GM12878 (cell line): ENCODE measurements around the gene CARD10. TPM values are rescaled to one million over a fixed set of nuclear protein-coding genes. Genes with fewer than 3 reads are reported as not detected.

ENCODE experiments used
- ATAC-seq: fragments of 200-7000 bp; cut with Tn5 transposase; 3 replicates; pipeline ENCODE4 v1.9.1; 2020; ENCODE audit warnings: mild to moderate bottlenecking, moderate library complexity
- BruUV-seq: library from RNA; stranded (reverse); fragments of 400-500 nt; replicated peaks from 2 replicates; lab custom pipeline; 2021; lab: Mats Ljungman, UMichigan
- CTCF ChIA-PET: fragments of 300-600 bp; sonication (Branson Sonifier 250); formaldehyde crosslinking; extraction: SDS; loops from one replicate; lab custom pipeline; 2021; ENCODE audit warnings: inconsistent platforms; lab: Yijun Ruan, JAX
- POLR2A ChIA-PET: fragments of 350-600 bp; formaldehyde crosslinking; extraction: SDS; loops from one replicate; lab custom pipeline; 2021; ENCODE audit warnings: inconsistent platforms; lab: Charles Lee
- RAD21 ChIA-PET: fragments of 300-600 bp; sonication (Branson Sonifier 250); formaldehyde crosslinking; loops from one replicate; lab custom pipeline; 2023; ENCODE audit warnings: antibody characterized with exemption; ENCODE audit not compliant: unreplicated experiment; lab: Charles Lee
- SMC1A ChIA-PET: fragments of 300-600 bp; sonication (Branson Sonifier 250); formaldehyde crosslinking; loops from one replicate; lab custom pipeline; 2023; ENCODE audit not compliant: unreplicated experiment, uncharacterized antibody; lab: Charles Lee
- DNase-seq: peaks from one replicate; pipeline ENCODE4 v3.0.0-alpha.2; 2011; ENCODE audit warnings: low read depth, low spot score
- FAIRE-seq: peaks from 3 replicates; lab custom pipeline; 2011; peaks lifted over from hg19 to GRCh38; lab: Jason Lieb, UNC
- H2AFZ ChIP-seq: 2 replicates; pipeline ENCODE4 v1.6.0; 2011; ENCODE audit warnings: low read depth, low read length, control low read depth; ENCODE audit not compliant: control insufficient read depth
- H3K27ac ChIP-seq: 2 replicates; pipeline ENCODE4 v1.5.1; 2011; ENCODE audit warnings: control low read depth; ENCODE audit not compliant: control insufficient read depth, insufficient read depth
- H3K27me3 ChIP-seq, 2 experiments: replicated peaks in 1 of 2; 2 replicates each; pipeline versions ENCODE4 v1.6.0 to v1.6.1; 2011; ENCODE audit warnings: low read length in 1 of 2; ENCODE audit not compliant: control insufficient read depth in 2 of 2, insufficient read depth in 2 of 2
- H3K36me3 ChIP-seq, 2 experiments: 2 replicates each; pipeline ENCODE4 v1.5.1; 2011; ENCODE audit warnings: low read length in 1 of 2; ENCODE audit not compliant: control insufficient read depth in 2 of 2, insufficient read depth in 2 of 2
- H3K4me1 ChIP-seq: 2 replicates; pipeline ENCODE4 v1.6.1; 2011; ENCODE audit warnings: mild to moderate bottlenecking, low read length, moderate library complexity, mixed read lengths; ENCODE audit not compliant: control insufficient read depth, insufficient read depth
- H3K4me2 ChIP-seq: 2 replicates; pipeline ENCODE4 v1.6.0; 2011; ENCODE audit warnings: control low read depth; ENCODE audit not compliant: control insufficient read depth, insufficient read depth
- H3K4me3 ChIP-seq: fragments of 200-600 bp; sonication (generic); 2 replicates; pipeline ENCODE4 v1.5.1; 2016
- H3K79me2 ChIP-seq: 2 replicates; pipeline ENCODE4 v1.6.0; 2011; ENCODE audit warnings: low read length; ENCODE audit not compliant: control insufficient read depth, insufficient read depth
- H3K9ac ChIP-seq: 2 replicates; pipeline ENCODE4 v1.8.0; 2011; ENCODE audit warnings: low read length, control low read depth, mixed read lengths; ENCODE audit not compliant: control insufficient read depth, insufficient read depth
- H3K9me3 ChIP-seq: replicated peaks from 3 replicates; pipeline ENCODE4 v1.5.1; 2011; ENCODE audit warnings: mild to moderate bottlenecking, low read length; ENCODE audit not compliant: control insufficient read depth, insufficient read depth
- H4K20me1 ChIP-seq: 2 replicates; pipeline ENCODE4 v1.6.0; 2011; ENCODE audit not compliant: control insufficient read depth, insufficient read depth
- BMI1 ChIP-seq: fragments of 450-650 bp; IDR thresholded peaks from 2 replicates; pipeline ENCODE4 v1.6.1; 2016; ENCODE audit warnings: mild to moderate bottlenecking, moderate library complexity, borderline replicate concordance
- CBFB ChIP-seq: IDR thresholded peaks from 2 replicates; pipeline ENCODE4 v1.6.1; 2016; ENCODE audit warnings: antibody characterized with exemption, low read depth
- CHD4 ChIP-seq: fragments of 200-600 bp; sonication (generic); IDR thresholded peaks from 2 replicates; pipeline ENCODE4 v1.6.1; 2016; ENCODE audit warnings: mild to moderate bottlenecking
- IKZF1 ChIP-seq: fragments of 450-650 bp; conservative IDR thresholded peaks from 2 replicates; pipeline ENCODE4 v1.6.1; 2017; ENCODE audit warnings: antibody characterized with exemption, mild to moderate bottlenecking
- LARP7 ChIP-seq: fragments of 450-650 bp; IDR thresholded peaks from 2 replicates; pipeline ENCODE4 v1.6.1; 2017; ENCODE audit warnings: mild to moderate bottlenecking
- NBN ChIP-seq: fragments of 450-650 bp; IDR thresholded peaks from 2 replicates; pipeline ENCODE4 v1.6.1; 2016
- NFXL1 ChIP-seq: fragments of 450-650 bp; IDR thresholded peaks from 2 replicates; pipeline ENCODE4 v1.6.1; 2017; ENCODE audit warnings: antibody characterized with exemption, mild to moderate bottlenecking, borderline replicate concordance
- RFX5 ChIP-seq: IDR thresholded peaks from 2 replicates; pipeline ENCODE4 v1.6.1; 2011; ENCODE audit warnings: low read depth, low read length, improper control_type of control experiment
- TBL1XR1 ChIP-seq: IDR thresholded peaks from 2 replicates; pipeline ENCODE4 v1.6.1; 2012; ENCODE audit warnings: low read depth, low read length, improper control_type of control experiment
- ZSCAN29 ChIP-seq: fragments of 450-650 bp; IDR thresholded peaks from 2 replicates; pipeline ENCODE4 v1.6.1; 2017; ENCODE audit warnings: mild to moderate bottlenecking, moderate library complexity
- WGBS: methylation state at CpG from one replicate; pipeline ENCODE4 v1.1.6; 2016; ENCODE audit warnings: low lambda C conversion rate; ENCODE audit not compliant: insufficient replicate concordance, insufficient coverage; ENCODE audit errors: missing lambda C conversion rate; 5-methylcytosine and 5-hydroxymethylcytosine counted together
- in situ Hi-C: fragments of 300-500 bp; cut with MboI; formaldehyde crosslinking; loops from 9 replicates; pipeline ENCODE4 v1.14.3; 2018; ENCODE audit warnings: mixed read lengths
- intact Hi-C: fragments of 100-400 bp; cut with micrococcal nuclease; formaldehyde crosslinking; loops from one replicate; pipeline ENCODE4 v1.14.2; 2022; ENCODE audit not compliant: unreplicated experiment
- polyA plus RNA-seq, 11 experiments: library from polyadenylated mRNA; depleted of rRNA in 4 of 11; unstranded in 6 of 11; stranded (reverse) in 5 of 11; fragments of >200 nt; fragmentation: Nextera tagmentation in 4 of 11; fragmentation: Illumina TruSeq in 1 of 11; extraction: Ambion mirVana in 4 of 11; extraction: Trizol in 1 of 11; gene quantifications; 1 replicate in 1 of 11; 2 replicates in 10 of 11; pipeline versions ENCODE4 v1.2.1 to v1.2.3, GENCODE V29; 2011 to 2016; ENCODE audit warnings: inconsistent platforms in 2 of 11, missing spikeins in 2 of 11, low read depth in 1 of 11
- total RNA-seq, 4 experiments: library from RNA; depleted of rRNA in 3 of 4; stranded (reverse); fragments of >200 nt in 3 of 4; fragmentation: Illumina TruSeq in 1 of 4; extraction: Trizol in 1 of 4; gene quantifications; 2 replicates each; pipeline versions ENCODE4 v1.2.1 to v1.2.3, GENCODE V29; 2013 to 2021
- TF ChIP-seq, protein P1 (sequence below): fragments of 450-650 bp; IDR thresholded peaks from 2 replicates; pipeline ENCODE4 v1.6.1; 2016; ENCODE audit warnings: mild to moderate bottlenecking
- TF ChIP-seq, protein P2 (sequence below): IDR thresholded peaks from 2 replicates; pipeline ENCODE4 v1.6.1; 2012; ENCODE audit warnings: improper control_type of control experiment, low read depth, low read length; ENCODE audit not compliant: insufficient replicate concordance
- TF ChIP-seq, protein P3 (sequence below): IDR thresholded peaks from 2 replicates; pipeline ENCODE4 v1.6.1; 2012; ENCODE audit warnings: low read depth, low read length, improper control_type of control experiment
- TF ChIP-seq, protein P4 (sequence below): IDR thresholded peaks from 2 replicates; pipeline ENCODE4 v1.6.1; 2012; ENCODE audit warnings: low read depth, low read length, improper control_type of control experiment

Gene CARD10
- total and polyA plus RNA-seq, 10 of the 15 experiments (the other 5 are each of a cell fraction or from before 2014, with no cell fraction given): 0.08 to 0.10 (median 0.10) TPM; not detected in 7

DNA sequence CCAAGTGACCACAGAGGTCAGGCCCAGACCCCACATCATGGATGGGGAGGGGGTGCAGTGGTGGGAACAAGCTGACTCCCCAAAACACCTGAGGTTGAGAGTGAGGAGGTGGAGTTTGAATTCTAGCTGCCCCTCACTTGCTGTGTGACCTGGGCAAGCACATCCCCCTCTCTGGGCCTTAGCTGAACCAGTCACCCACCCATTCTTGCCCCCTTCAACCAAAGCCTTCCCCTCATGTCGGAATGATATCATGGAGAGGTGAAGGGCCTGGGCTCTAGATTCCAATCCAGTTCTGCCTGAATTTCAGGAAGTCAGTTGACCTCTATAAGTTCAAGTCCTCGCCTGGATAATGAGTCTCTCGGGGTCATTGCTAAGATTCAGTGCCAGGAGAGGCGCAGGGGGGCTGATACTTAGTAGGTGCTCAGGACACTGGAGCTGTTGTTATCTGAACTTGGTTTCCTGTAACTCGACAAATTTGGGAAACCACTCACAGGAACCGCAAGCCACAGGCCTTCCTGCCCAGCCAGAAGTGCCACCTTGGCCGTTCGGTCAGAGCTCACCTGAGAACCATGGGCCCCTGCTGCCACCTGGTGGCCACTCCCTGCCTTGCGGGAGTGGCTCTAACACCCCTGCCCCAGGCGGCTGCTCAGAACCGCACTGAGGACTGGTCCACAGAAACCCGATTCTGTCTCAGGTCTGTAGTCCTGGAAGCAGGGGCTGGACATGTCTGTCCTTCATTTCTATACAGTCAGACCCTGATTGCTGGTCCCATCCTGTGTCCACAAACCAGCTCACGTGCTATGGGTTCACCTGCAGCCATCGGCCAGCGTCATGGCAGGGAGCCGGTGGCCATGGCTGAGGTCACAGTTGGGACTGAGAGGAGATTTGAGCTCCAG, 47.9 kb upstream of the CARD10 start:
- FAIRE-seq (peak; percentile 98), DNase-seq (peak; percentile 84), ATAC-seq (peak; percentile 96)
- peak overlapping the region; percentile 50; the same call in 1 of the 2 replicates for H2AFZ ChIP-seq
- no TSS peak for BruUV-seq
- H4K20me1 ChIP-seq: no peaks in the 10 kb centered on the region
- no peak overlapping the region for H3K4me3 ChIP-seq
- ChIA-PET SMC1A (interaction anchor here (0.7 to 7.2 kb wide), 18 partner anchors 8 to 252 kb away, joined by 3 to 179 read pairs (median 5); partner anchors contain the start of genes GGA1, LGALS2 and MFNG), RAD21 (interaction anchor here (0.7 to 8.5 kb wide), 23 partner anchors 9 to 308 kb away, joined by 3 to 237 read pairs (median 5); partner anchors contain the start of genes GGA1, LGALS2 and MFNG), POLR2A (interaction anchor here (0.8 to 4.9 kb wide), 8 partner anchors 13 to 81 kb away, joined by 3 to 39 read pairs (median 4); partner anchors contain the start of genes GGA1, LGALS2 and MFNG), CTCF (interaction anchor here (0.6 to 22.0 kb wide), 38 partner anchors 8 to 386 kb away, joined by 3 to 541 read pairs (median 5); partner anchors contain the start of genes C22orf23, CYTH4, ELFN2 and GGA1)
- no peaks in the 10 kb centered on the region for H3K79me2 ChIP-seq
- H3K36me3 ChIP-seq: no peaks in the 10 kb centered on the region
- no peaks in the 10 kb centered on the region for H3K9me3 ChIP-seq
- 26% methylated on average over 16 of the region's 16 CpGs for WGBS
- in situ Hi-C loops (no loop called here), intact Hi-C loops (loop anchor here (1.0 to 10.0 kb wide), 3 partner anchors 25 to 252 kb away; no protein-coding TSS in a partner anchor)
- peaks cover 11% of the 10 kb centered on the region for H3K4me1 ChIP-seq
- no peak overlapping the region for H3K27ac ChIP-seq
- peaks cover 0 to 1% of the 10 kb centered on the region in 2 experiments; a peak in 2 of 4 replicates for H3K27me3 ChIP-seq
- no peak overlapping the region for H3K9ac ChIP-seq
- H3K4me2 ChIP-seq: peak overlapping the region; percentile 61
- no peak for TF ChIP-seq BMI1
- TF ChIP-seq, protein P1, sequence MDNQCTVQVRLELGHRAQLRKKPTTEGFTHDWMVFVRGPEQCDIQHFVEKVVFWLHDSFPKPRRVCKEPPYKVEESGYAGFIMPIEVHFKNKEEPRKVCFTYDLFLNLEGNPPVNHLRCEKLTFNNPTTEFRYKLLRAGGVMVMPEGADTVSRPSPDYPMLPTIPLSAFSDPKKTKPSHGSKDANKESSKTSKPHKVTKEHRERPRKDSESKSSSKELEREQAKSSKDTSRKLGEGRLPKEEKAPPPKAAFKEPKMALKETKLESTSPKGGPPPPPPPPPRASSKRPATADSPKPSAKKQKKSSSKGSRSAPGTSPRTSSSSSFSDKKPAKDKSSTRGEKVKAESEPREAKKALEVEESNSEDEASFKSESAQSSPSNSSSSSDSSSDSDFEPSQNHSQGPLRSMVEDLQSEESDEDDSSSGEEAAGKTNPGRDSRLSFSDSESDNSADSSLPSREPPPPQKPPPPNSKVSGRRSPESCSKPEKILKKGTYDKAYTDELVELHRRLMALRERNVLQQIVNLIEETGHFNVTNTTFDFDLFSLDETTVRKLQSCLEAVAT: peak; percentile 89
- TF ChIP-seq RFX5: no peak
- TF ChIP-seq CBFB: peak; percentile 67; the same call in 1 of the 2 replicates
- 0 out of 2 replicates have a peak, but pooled peaks have one; percentile 50 for TF ChIP-seq NFXL1
- no peak for TF ChIP-seq TBL1XR1
- no peak for TF ChIP-seq LARP7
- peak; percentile 66; the same call in 1 of the 2 replicates for TF ChIP-seq NBN
- TF ChIP-seq CHD4: no peak
- TF ChIP-seq, protein P2, sequence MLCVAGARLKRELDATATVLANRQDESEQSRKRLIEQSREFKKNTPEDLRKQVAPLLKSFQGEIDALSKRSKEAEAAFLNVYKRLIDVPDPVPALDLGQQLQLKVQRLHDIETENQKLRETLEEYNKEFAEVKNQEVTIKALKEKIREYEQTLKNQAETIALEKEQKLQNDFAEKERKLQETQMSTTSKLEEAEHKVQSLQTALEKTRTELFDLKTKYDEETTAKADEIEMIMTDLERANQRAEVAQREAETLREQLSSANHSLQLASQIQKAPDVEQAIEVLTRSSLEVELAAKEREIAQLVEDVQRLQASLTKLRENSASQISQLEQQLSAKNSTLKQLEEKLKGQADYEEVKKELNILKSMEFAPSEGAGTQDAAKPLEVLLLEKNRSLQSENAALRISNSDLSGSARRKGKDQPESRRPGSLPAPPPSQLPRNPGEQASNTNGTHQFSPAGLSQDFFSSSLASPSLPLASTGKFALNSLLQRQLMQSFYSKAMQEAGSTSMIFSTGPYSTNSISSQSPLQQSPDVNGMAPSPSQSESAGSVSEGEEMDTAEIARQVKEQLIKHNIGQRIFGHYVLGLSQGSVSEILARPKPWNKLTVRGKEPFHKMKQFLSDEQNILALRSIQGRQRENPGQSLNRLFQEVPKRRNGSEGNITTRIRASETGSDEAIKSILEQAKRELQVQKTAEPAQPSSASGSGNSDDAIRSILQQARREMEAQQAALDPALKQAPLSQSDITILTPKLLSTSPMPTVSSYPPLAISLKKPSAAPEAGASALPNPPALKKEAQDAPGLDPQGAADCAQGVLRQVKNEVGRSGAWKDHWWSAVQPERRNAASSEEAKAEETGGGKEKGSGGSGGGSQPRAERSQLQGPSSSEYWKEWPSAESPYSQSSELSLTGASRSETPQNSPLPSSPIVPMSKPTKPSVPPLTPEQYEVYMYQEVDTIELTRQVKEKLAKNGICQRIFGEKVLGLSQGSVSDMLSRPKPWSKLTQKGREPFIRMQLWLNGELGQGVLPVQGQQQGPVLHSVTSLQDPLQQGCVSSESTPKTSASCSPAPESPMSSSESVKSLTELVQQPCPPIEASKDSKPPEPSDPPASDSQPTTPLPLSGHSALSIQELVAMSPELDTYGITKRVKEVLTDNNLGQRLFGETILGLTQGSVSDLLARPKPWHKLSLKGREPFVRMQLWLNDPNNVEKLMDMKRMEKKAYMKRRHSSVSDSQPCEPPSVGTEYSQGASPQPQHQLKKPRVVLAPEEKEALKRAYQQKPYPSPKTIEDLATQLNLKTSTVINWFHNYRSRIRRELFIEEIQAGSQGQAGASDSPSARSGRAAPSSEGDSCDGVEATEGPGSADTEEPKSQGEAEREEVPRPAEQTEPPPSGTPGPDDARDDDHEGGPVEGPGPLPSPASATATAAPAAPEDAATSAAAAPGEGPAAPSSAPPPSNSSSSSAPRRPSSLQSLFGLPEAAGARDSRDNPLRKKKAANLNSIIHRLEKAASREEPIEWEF: no peak
- peak; percentile 87 for TF ChIP-seq IKZF1
- TF ChIP-seq, protein P3, sequence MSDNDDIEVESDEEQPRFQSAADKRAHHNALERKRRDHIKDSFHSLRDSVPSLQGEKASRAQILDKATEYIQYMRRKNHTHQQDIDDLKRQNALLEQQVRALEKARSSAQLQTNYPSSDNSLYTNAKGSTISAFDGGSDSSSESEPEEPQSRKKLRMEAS: no peak
- TF ChIP-seq, protein P4, sequence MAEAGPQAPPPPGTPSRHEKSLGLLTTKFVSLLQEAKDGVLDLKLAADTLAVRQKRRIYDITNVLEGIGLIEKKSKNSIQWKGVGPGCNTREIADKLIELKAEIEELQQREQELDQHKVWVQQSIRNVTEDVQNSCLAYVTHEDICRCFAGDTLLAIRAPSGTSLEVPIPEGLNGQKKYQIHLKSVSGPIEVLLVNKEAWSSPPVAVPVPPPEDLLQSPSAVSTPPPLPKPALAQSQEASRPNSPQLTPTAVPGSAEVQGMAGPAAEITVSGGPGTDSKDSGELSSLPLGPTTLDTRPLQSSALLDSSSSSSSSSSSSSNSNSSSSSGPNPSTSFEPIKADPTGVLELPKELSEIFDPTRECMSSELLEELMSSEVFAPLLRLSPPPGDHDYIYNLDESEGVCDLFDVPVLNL: no peak
- TF ChIP-seq ZSCAN29: no peak
